Mesenchymal stem cell (in vitro differentiated cells and primary cell): ENCODE measurements around the gene CUL5. TPM values are rescaled to one million over a fixed set of nuclear protein-coding genes. Genes with fewer than 3 reads are reported as not detected.
A peak's percentile ranks its signal among the peaks of the same experiment; 100 is the strongest.

Source experiments
- DNase-seq: peaks from one replicate; pipeline ENCODE4 v3.0.0-alpha.2; 2013
- H2AFZ ChIP-seq: one replicate; pipeline ENCODE4 v1.6.1; 2013; ENCODE audit warnings: low read depth, mild to moderate bottlenecking, control low read depth, inconsistent platforms, low read length, moderate library complexity
- H2AK5ac ChIP-seq: 2 replicates; pipeline ENCODE4 v1.6.1; 2013; ENCODE audit warnings: low read length, moderate library complexity, mild to moderate bottlenecking, inconsistent platforms; ENCODE audit not compliant: severe bottlenecking
- H2BK120ac ChIP-seq: one replicate; pipeline ENCODE4 v1.6.1; 2013; ENCODE audit warnings: low read depth, mild to moderate bottlenecking, inconsistent platforms, low read length, moderate library complexity
- H2BK12ac ChIP-seq, 2 experiments: one replicate each; pipeline ENCODE4 v1.6.1; 2013; ENCODE audit warnings: inconsistent platforms in 2 of 2, low read length in 2 of 2, mild to moderate bottlenecking in 2 of 2, moderate library complexity in 2 of 2, control low read depth in 1 of 2
- H2BK15ac ChIP-seq: one replicate; pipeline ENCODE4 v1.6.1; 2013; ENCODE audit warnings: mild to moderate bottlenecking, low read depth, inconsistent platforms; ENCODE audit not compliant: poor library complexity, severe bottlenecking
- H2BK5ac ChIP-seq: 2 replicates; pipeline ENCODE4 v1.6.1; 2013; ENCODE audit warnings: low read depth, mild to moderate bottlenecking, low read length, control low read depth, inconsistent platforms; ENCODE audit not compliant: poor library complexity, severe bottlenecking
- H3K14ac ChIP-seq, 2 experiments: one replicate each; pipeline ENCODE4 v1.6.1; 2013; ENCODE audit warnings: inconsistent platforms in 2 of 2, low read length in 2 of 2, control low read depth in 1 of 2, mild to moderate bottlenecking in 1 of 2, moderate library complexity in 1 of 2
- H3K18ac ChIP-seq, 2 experiments: one replicate each; pipeline ENCODE4 v1.6.1; 2013; ENCODE audit warnings: inconsistent platforms in 2 of 2, low read length in 2 of 2, control low read depth in 1 of 2, low read depth in 1 of 2, mild to moderate bottlenecking in 1 of 2
- H3K23ac ChIP-seq, 2 experiments: one replicate each; pipeline ENCODE4 v1.6.1; 2013; ENCODE audit warnings: inconsistent platforms in 2 of 2, low read length in 2 of 2, mild to moderate bottlenecking in 2 of 2, moderate library complexity in 2 of 2, control low read depth in 1 of 2
- H3K27ac ChIP-seq: 2 replicates; pipeline ENCODE4 v1.5.1; 2013; ENCODE audit warnings: mild to moderate bottlenecking, moderate library complexity, low read length, control low read depth, inconsistent platforms; ENCODE audit not compliant: poor library complexity, severe bottlenecking
- H3K27me3 ChIP-seq, 2 experiments: 2 replicates each; pipeline versions ENCODE4 v1.6.1 to v1.7.0; 2013; ENCODE audit warnings: low read length in 2 of 2, mild to moderate bottlenecking in 2 of 2, moderate library complexity in 2 of 2, control low read depth in 1 of 2, inconsistent platforms in 1 of 2; ENCODE audit not compliant: control insufficient read depth in 1 of 2, insufficient read depth in 1 of 2
- H3K36me3 ChIP-seq, 2 experiments: 2 replicates each; pipeline versions ENCODE4 v1.6.1 to v1.7.0; 2013; ENCODE audit warnings: low read length in 2 of 2, control low read depth in 1 of 2, inconsistent platforms in 1 of 2, low read depth in 1 of 2, mild to moderate bottlenecking in 1 of 2; ENCODE audit not compliant: insufficient read depth in 2 of 2, control insufficient read depth in 1 of 2
- H3K4ac ChIP-seq, 2 experiments: one replicate each; pipeline ENCODE4 v1.6.1; 2013; ENCODE audit warnings: inconsistent platforms in 2 of 2, low read length in 2 of 2, mild to moderate bottlenecking in 2 of 2, moderate library complexity in 2 of 2, control low read depth in 1 of 2, low read depth in 1 of 2
- H3K4me1 ChIP-seq: 2 replicates; pipeline ENCODE4 v1.6.1; 2013; ENCODE audit warnings: low read depth, low read length, control low read depth; ENCODE audit not compliant: control insufficient read depth, insufficient read depth
- H3K4me2 ChIP-seq: 2 replicates; pipeline ENCODE4 v1.6.1; 2013; ENCODE audit warnings: low read length, mild to moderate bottlenecking, inconsistent platforms; ENCODE audit not compliant: poor library complexity, severe bottlenecking
- H3K4me3 ChIP-seq, 2 experiments: 2 replicates each; pipeline versions ENCODE4 v1.5.1 to v1.7.0; 2013; ENCODE audit warnings: low read length in 2 of 2, mild to moderate bottlenecking in 2 of 2, control low read depth in 1 of 2, low read depth in 1 of 2; ENCODE audit not compliant: insufficient read depth in 1 of 2
- H3K79me1 ChIP-seq: replicated peaks from 2 replicates; pipeline ENCODE4 v1.6.1; 2013; ENCODE audit warnings: mild to moderate bottlenecking, control low read depth, low read length, inconsistent platforms; ENCODE audit not compliant: poor library complexity, severe bottlenecking
- H3K9ac ChIP-seq: 2 replicates; pipeline ENCODE4 v1.7.0; 2013; ENCODE audit warnings: mild to moderate bottlenecking, low read length, moderate library complexity
- H3K9me3 ChIP-seq: 2 replicates; pipeline ENCODE4 v1.7.0; 2013; ENCODE audit warnings: mild to moderate bottlenecking, low read length; ENCODE audit not compliant: control insufficient read depth
- H4K8ac ChIP-seq: one replicate; pipeline ENCODE4 v1.6.1; 2013; ENCODE audit warnings: inconsistent platforms, mild to moderate bottlenecking, low read length, moderate library complexity
- H4K91ac ChIP-seq: one replicate; pipeline ENCODE4 v1.6.1; 2013; ENCODE audit warnings: mild to moderate bottlenecking, low read length, inconsistent platforms
- WGBS: methylation state at CpG from one replicate; pipeline ENCODE4 v1.1.7; 2013; ENCODE audit warnings: mixed read lengths; 5-methylcytosine and 5-hydroxymethylcytosine counted together
- polyA plus RNA-seq, 2 experiments: library from polyadenylated mRNA; stranded (reverse); fragments of 200-250 nt; gene quantifications; one replicate each; pipeline ENCODE4 v1.2.3, GENCODE V29; 2013

The CUL5 gene
- polyA plus RNA-seq (2013, experiment 1 of 2), result 19.5 TPM
- 21.1 TPM for polyA plus RNA-seq (2013, experiment 2 of 2)

DNA sequence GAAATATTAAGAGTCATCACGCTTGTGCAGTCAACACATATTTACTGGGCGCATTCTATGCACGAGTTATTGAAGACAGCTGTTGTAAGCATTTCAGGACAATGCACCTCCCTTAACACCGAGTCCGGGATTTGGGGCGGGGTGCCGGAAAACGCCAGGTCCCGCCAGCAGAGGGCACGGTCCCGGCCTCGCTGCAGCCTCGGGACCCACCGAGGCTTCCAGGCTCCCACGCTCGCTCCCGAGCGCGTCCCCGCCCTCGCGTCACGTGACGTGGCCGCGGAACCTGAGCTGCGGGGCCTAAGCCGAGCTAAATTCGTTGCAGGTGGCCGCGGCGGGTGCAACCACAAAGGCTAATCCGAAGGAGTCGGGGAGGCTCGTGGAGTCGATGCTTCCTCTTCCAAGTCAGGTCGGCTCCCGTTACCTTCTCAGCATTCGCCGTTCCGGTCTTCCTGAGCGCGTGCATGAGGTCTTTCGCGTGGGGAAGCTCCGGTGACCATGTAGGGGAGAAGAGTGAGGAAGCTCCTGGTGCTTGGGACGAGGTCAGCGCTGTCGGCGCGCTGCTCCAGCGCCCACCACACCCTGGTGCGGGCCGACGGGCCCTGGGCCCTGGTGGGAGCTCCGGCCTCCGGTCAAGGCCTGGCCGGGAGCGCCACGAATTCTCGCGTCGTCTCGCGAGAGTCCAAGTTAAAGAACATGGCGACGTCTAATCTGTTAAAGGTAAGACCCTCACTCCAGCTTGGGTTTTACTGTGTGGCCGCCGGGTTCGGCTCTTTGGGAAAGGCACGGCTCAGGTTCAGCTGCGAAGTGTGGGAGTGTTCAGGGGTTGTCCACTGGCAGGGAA, at the start of gene CUL5:
CUL5 (plus strand) TSS at position 243 of the 841 bp plus-strand sequence; CDS start at position 694, 451 bp downstream.
- Histone ChIP-seq H3K27ac (peak within 1 kb of the TSS; percentile 90), H3K9me3 (no peaks in the 10 kb centered on the region), H2AFZ (peak within 1 kb of the TSS; percentile 99), H3K23ac (peak within 1 kb of the TSS; percentile 97 to 99), H3K4me3 (peak within 1 kb of the TSS; percentile 99), H2BK120ac (peak within 1 kb of the TSS; percentile 59), H3K9ac (peak within 1 kb of the TSS; percentile 100), H3K14ac (peak within 1 kb of the TSS in 1 of 2 experiments; percentile 100), H3K4me1 (peaks cover 4% of the 10 kb centered on the region), H3K4me2 (peak within 1 kb of the TSS; percentile 86), H4K91ac (peak within 1 kb of the TSS; percentile 92), H2AK5ac (peak within 1 kb of the TSS; percentile 61), H2BK12ac (peak within 1 kb of the TSS in 1 of 2 experiments; percentile 77), H2BK15ac (peak within 1 kb of the TSS; percentile 9), H3K79me1 (no peaks in the 10 kb centered on the region), H3K36me3 (no peaks in the 10 kb centered on the region), H3K27me3 (no peaks in the 10 kb centered on the region), H3K18ac (peak within 1 kb of the TSS; percentile 96 to 99), H3K4ac (peak within 1 kb of the TSS; percentile 92 to 100), H4K8ac (peak within 1 kb of the TSS; percentile 88), H2BK5ac (peak within 1 kb of the TSS; percentile 60)
- peak; percentile 94 for DNase-seq
- WGBS, result under 1% methylated on average over 72 of the region's 72 CpGs

DNA sequence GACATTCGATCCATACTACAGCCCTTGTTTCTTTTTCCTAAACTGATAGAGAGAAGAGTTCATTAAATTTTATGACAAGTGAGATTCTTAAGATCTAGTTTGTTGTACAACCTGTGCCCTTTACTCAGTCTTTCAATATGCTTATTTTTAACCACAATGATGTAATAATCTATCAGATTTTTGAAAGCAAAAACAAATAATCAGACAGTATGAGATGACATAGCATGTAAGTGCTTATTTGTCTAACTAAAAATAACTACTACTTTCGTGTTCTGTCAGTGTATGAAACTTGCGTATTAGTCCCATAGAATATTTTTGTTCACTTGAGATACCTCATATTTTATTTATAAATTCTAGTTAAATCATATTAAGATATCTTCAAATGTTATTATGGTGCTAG, 47.2 kb upstream of the CUL5 start:
- no peak overlapping the region for H3K18ac ChIP-seq
- H3K4me2 ChIP-seq, result no peak overlapping the region
- H4K91ac ChIP-seq, result no peak overlapping the region
- no peak for DNase-seq
- no peak overlapping the region for H3K23ac ChIP-seq
- H3K36me3 ChIP-seq, result no peaks in the 10 kb centered on the region
- no peak overlapping the region for H3K9ac ChIP-seq
- no peak overlapping the region for H3K4ac ChIP-seq
- no peak overlapping the region for H2BK5ac ChIP-seq
- H3K9me3 ChIP-seq, result no peaks in the 10 kb centered on the region
- H4K8ac ChIP-seq, result no peak overlapping the region
- no peak overlapping the region for H2AK5ac ChIP-seq
- H3K4me1 ChIP-seq, result no peaks in the 10 kb centered on the region
- H3K4me3 ChIP-seq, result no peak overlapping the region
- H3K79me1 ChIP-seq, result no peaks in the 10 kb centered on the region
- H2AFZ ChIP-seq, result no peak overlapping the region
- no CpG with 5 or more reads among the region's 3 CpGs for WGBS
- no peak overlapping the region for H2BK12ac ChIP-seq
- no peak overlapping the region for H3K27ac ChIP-seq
- H3K27me3 ChIP-seq, result peaks cover 17 to 18% of the 10 kb centered on the region in 2 experiments
- no peak overlapping the region for H2BK15ac ChIP-seq
- H2BK120ac ChIP-seq, result no peak overlapping the region
- H3K14ac ChIP-seq, result no peak overlapping the region

DNA sequence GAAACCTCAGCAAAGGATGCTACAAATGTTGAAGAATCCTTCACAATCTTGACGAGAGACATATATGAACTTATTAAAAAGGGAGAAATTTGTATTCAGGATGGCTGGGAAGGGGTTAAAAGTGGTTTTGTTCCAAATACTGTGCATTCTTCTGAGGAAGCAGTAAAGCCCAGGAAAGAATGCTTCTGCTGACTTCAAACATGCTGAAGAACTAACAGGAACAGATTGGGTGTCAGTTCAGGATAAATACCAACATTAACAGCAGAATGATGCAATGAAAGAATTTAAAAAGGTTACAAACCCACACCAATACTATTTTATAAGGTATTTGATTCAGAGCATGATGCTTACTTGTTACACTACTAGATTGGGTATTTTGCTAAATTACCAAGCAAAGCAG, 46.5 kb upstream of the CUL5 start:
- Histone ChIP-seq H2BK15ac (no peak overlapping the region), H3K4me3 (no peak overlapping the region), H3K18ac (no peak overlapping the region), H3K27ac (no peak overlapping the region), H3K23ac (no peak overlapping the region), H3K27me3 (peaks cover 16 to 17% of the 10 kb centered on the region in 2 experiments), H2BK5ac (no peak overlapping the region), H3K36me3 (no peaks in the 10 kb centered on the region), H2BK12ac (no peak overlapping the region), H3K4me2 (no peak overlapping the region), H4K91ac (no peak overlapping the region), H3K9me3 (no peaks in the 10 kb centered on the region), H4K8ac (no peak overlapping the region), H3K9ac (no peak overlapping the region), H2AK5ac (no peak overlapping the region), H3K14ac (no peak overlapping the region), H3K4ac (no peak overlapping the region), H2BK120ac (no peak overlapping the region), H2AFZ (no peak overlapping the region), H3K79me1 (no peaks in the 10 kb centered on the region), H3K4me1 (no peaks in the 10 kb centered on the region)
- 95% methylated on average over 1 of the region's 1 CpG for WGBS
- DNase-seq, result no peak

DNA sequence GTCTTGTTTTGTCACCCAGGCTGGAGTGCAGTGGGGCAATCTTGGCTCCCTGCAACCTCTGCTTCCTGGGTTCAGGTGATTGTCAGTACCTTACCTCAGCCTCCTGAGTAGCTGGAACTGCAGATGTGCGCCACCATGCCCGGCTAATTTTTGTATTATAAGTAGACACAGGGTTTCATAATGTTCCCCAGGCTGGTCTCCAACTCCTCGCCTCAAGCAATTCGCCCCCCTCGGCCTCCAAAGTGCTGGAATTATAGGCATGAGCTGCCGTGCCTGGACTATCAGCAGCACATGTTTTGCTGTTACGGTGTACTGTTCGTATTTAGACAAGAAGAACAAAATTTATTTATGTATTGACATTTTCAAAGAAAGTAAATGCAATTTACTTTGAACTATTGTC, 45.6 kb upstream of the CUL5 start:
- H3K4ac ChIP-seq, result no peak overlapping the region

More for the DNA sequence above, 45.6 kb upstream of the CUL5 start:
- WGBS, result 72% methylated on average over 6 of the region's 8 CpGs
- no peak overlapping the region for H4K91ac ChIP-seq
- no peak overlapping the region for H3K23ac ChIP-seq
- H4K8ac ChIP-seq, result no peak overlapping the region
- H2BK5ac ChIP-seq, result no peak overlapping the region
- no peak overlapping the region for H2BK15ac ChIP-seq
- no peak overlapping the region for H3K4me2 ChIP-seq
- no peak overlapping the region for H3K4me3 ChIP-seq
- H3K27me3 ChIP-seq, result peaks cover 14 to 17% of the 10 kb centered on the region in 2 experiments
- no peak overlapping the region for H2AFZ ChIP-seq
- no peak for DNase-seq
- H3K14ac ChIP-seq, result no peak overlapping the region
- H3K9ac ChIP-seq, result no peak overlapping the region
- no peak overlapping the region for H2AK5ac ChIP-seq
- H2BK12ac ChIP-seq, result no peak overlapping the region
- H3K4me1 ChIP-seq, result no peaks in the 10 kb centered on the region
- no peaks in the 10 kb centered on the region for H3K79me1 ChIP-seq
- H2BK120ac ChIP-seq, result no peak overlapping the region
- no peak overlapping the region for H3K18ac ChIP-seq
- H3K9me3 ChIP-seq, result no peaks in the 10 kb centered on the region
- no peaks in the 10 kb centered on the region for H3K36me3 ChIP-seq
- no peak overlapping the region for H3K27ac ChIP-seq
